K562 (cell line): ENCODE results near the gene SCLY.
"Not testable (repeated sequence)": the region's sequence is repeated elsewhere in the genome, so short reads cannot be mapped to it uniquely, and the experiment has no call there.

Experiments used
- MAX ChIP-seq: sonication (generic); formaldehyde crosslinking; IDR thresholded peaks from 2 replicates; pipeline ENCODE4 v1.9.0; 2022; ENCODE audit warnings: mild to moderate bottlenecking, missing genetic modification reagents
- POLR2A ChIP-seq: fragments of 450-650 bp; conservative IDR thresholded peaks from 2 replicates; pipeline ENCODE4 v1.6.1; 2016
- ZNF57 ChIP-seq: fragments of 450-650 bp; formaldehyde crosslinking; IDR thresholded peaks from 2 replicates; pipeline ENCODE4 v1.4.0; 2020; ENCODE audit warnings: mild to moderate bottlenecking, moderate library complexity
- TF ChIP-seq, protein P1 (sequence below), 3 experiments: IDR thresholded peaks in 2 of 3; conservative IDR thresholded peaks in 1 of 3; 2 replicates each; pipeline ENCODE4 v1.5.1; 2011 to 2012; ENCODE audit warnings: low read length in 3 of 3, mild to moderate bottlenecking in 3 of 3, control low read depth in 2 of 3, improper control_type of control experiment in 1 of 3, inconsistent platforms in 1 of 3, low read depth in 1 of 3, mixed read lengths in 1 of 3, moderate library complexity in 1 of 3; ENCODE audit not compliant: insufficient read depth in 2 of 3
- TF ChIP-seq, protein P2 (sequence below): sonication (generic); formaldehyde crosslinking; IDR thresholded peaks from 2 replicates; pipeline ENCODE4 v1.8.0; 2023; ENCODE audit warnings: mild to moderate bottlenecking, missing genetic modification reagents

GRCh38 chr2:238033991-238034390 lies 26.8 kb upstream of the SCLY start:
- not testable (repeated sequence) for TF ChIP-seq ZNF57 (CRISPR knock-in tag); MAX (CRISPR knock-in tag); POLR2A
- TF ChIP-seq, protein P1, sequence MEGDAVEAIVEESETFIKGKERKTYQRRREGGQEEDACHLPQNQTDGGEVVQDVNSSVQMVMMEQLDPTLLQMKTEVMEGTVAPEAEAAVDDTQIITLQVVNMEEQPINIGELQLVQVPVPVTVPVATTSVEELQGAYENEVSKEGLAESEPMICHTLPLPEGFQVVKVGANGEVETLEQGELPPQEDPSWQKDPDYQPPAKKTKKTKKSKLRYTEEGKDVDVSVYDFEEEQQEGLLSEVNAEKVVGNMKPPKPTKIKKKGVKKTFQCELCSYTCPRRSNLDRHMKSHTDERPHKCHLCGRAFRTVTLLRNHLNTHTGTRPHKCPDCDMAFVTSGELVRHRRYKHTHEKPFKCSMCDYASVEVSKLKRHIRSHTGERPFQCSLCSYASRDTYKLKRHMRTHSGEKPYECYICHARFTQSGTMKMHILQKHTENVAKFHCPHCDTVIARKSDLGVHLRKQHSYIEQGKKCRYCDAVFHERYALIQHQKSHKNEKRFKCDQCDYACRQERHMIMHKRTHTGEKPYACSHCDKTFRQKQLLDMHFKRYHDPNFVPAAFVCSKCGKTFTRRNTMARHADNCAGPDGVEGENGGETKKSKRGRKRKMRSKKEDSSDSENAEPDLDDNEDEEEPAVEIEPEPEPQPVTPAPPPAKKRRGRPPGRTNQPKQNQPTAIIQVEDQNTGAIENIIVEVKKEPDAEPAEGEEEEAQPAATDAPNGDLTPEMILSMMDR (IDR thresholded peaks at IDR 0.05 in 2 of 3, conservative IDR thresholded peaks at IDR 0.05 in 1 of 3; ENCODE audit: insufficient read depth in 2 of 3, low read depth in 1 of 3, low read length in 3 of 3) = not testable (repeated sequence)
- TF ChIP-seq, protein P2, sequence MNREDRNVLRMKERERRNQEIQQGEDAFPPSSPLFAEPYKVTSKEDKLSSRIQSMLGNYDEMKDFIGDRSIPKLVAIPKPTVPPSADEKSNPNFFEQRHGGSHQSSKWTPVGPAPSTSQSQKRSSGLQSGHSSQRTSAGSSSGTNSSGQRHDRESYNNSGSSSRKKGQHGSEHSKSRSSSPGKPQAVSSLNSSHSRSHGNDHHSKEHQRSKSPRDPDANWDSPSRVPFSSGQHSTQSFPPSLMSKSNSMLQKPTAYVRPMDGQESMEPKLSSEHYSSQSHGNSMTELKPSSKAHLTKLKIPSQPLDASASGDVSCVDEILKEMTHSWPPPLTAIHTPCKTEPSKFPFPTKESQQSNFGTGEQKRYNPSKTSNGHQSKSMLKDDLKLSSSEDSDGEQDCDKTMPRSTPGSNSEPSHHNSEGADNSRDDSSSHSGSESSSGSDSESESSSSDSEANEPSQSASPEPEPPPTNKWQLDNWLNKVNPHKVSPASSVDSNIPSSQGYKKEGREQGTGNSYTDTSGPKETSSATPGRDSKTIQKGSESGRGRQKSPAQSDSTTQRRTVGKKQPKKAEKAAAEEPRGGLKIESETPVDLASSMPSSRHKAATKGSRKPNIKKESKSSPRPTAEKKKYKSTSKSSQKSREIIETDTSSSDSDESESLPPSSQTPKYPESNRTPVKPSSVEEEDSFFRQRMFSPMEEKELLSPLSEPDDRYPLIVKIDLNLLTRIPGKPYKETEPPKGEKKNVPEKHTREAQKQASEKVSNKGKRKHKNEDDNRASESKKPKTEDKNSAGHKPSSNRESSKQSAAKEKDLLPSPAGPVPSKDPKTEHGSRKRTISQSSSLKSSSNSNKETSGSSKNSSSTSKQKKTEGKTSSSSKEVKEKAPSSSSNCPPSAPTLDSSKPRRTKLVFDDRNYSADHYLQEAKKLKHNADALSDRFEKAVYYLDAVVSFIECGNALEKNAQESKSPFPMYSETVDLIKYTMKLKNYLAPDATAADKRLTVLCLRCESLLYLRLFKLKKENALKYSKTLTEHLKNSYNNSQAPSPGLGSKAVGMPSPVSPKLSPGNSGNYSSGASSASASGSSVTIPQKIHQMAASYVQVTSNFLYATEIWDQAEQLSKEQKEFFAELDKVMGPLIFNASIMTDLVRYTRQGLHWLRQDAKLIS (CRISPR knock-in tag) = not testable (repeated sequence)
